Gastrocnemius medialis (tissue), 4 donors: ENCODE measurements around the gene DNAJC18.
"Not testable (repeated sequence)": the region's sequence is repeated elsewhere in the genome, so short reads cannot be mapped to it uniquely, and the experiment has no call there.

Experiments used
- CTCF ChIP-seq, 5 experiments: fragments of 450-650 bp in 3 of 5; fragments of 200-600 bp in 2 of 5; sonication (generic) in 2 of 5; IDR thresholded peaks in 4 of 5; conservative IDR thresholded peaks in 1 of 5; 1 replicate in 4 of 5; 2 replicates in 1 of 5; pipeline ENCODE4 v1.5.1; 2016 to 2019; ENCODE audit warnings: antibody characterized with exemption in 5 of 5, mild to moderate bottlenecking in 3 of 5, moderate library complexity in 3 of 5
- POLR2A ChIP-seq, 2 donors: fragments of 450-650 bp; IDR thresholded peaks; one replicate each; pipeline ENCODE4 v1.6.1; 2017; ENCODE audit warnings: antibody characterized with exemption in 2 of 2, mild to moderate bottlenecking in 2 of 2, moderate library complexity in 2 of 2

- not testable (repeated sequence) for TF ChIP-seq CTCF (IDR thresholded peaks at IDR 0.05 in 4 of 5, conservative IDR thresholded peaks at IDR 0.05 in 1 of 5); POLR2A (IDR thresholded peaks at IDR 0.05)
Measured at GRCh38 chr5:139440416-139440815, 1.1 kb upstream of the DNAJC18 start.
